ENCODE results near the gene FAM72A.
A peak's percentile ranks its signal among the peaks of the same experiment; 100 is the strongest.
"Not testable (repeated sequence)": the region's sequence is repeated elsewhere in the genome, so short reads cannot be mapped to it uniquely, and the experiment has no call there.

The FAM72A gene

GRCh38 chr1:206210802-206211201, 8.2 kb upstream of the FAM72A start:
- DNase-seq = not testable (repeated sequence)

GRCh38 chr1:206205569-206205968, 2.9 kb upstream of the FAM72A start:
- DNase-seq = not testable (repeated sequence)

DNA sequence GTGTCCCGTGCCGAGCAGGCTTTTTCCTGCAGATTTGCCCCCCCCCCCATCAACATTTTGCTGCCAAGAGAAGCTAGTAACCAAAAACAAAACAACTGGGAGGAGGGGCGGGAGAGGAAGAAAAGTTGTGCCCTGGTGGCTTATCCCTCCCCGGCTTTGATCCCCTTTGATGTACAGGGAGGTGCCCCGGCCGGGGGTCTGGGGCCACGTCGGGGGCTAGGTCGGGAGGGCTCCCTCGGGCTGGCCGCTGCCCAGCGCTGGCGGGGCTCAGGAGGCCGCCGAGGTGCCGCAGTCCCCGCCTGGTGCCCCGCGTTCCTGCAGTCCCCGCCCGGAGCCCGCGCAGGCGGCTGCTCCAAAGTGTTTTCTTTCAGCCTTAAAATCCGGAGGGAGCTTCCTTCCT, 2.2 kb upstream of the FAM72A start:
- not testable (repeated sequence) for DNase-seq

DNA sequence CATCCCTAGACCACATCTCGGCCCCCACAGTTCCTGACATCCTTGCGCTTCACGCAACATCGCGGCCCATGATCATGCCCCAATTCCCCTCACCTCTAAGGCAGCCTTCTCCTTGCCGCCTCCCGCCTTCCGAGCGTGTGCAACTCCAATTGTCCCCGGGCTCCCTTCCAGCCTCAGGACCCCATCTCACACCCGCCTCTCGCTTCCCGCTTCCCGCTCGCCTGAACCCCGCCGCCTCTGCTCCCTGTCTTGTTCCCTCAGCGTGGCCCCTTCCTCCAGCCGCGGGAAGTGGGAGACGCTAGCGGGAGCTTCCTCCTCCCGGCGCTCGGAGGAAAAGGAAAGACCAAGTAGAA, 1.5 kb upstream of the FAM72A start:
- DNase-seq = not testable (repeated sequence)

DNA sequence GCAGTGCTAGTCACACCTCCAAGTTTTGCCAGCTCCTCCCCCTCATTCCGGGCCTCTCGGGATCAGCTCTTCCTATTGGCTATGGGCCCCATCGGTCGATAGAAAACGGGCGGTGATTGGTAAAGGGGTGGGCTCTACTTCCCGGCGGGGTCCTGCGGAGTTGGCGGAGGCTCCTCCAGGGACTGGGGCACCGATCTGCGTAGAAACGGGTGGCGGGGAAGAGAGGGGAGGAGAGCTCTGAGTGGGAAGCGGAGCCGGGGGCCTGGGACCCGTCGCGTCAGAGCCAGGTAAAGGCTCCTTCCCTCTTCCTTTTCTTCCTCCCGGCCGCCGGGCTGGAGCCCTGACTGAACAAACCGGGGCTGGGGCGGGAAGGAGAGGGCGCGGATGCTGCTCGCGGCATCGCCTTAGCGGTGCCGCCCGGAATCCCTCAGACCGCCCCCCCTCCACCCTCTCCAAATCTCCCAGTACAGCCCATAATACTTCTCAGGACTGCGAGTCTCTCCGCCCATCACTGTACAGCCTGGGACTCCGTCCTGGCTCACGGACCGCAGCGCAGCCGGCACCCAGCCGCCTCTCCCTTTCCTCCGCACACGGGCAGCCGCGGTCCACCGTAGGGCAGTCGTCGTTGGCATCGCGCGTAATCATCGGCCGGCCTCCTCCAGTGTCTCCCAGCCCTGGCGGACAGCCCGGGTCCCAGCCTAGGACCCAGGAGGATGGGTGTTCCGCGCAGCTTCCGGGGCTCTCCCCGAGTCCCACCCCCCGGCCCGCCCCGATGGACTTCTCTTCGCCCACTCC, 922 bp upstream of the FAM72A start, which contains the start of gene SRGAP2:
Gene SRGAP2, plus strand, starts transcription at position 178 of the 795 bp plus-strand sequence. CDS start 2,430 bp downstream, outside the sequence.
- peak; percentile 45 to 74 (median 69) for DNase-seq

DNA sequence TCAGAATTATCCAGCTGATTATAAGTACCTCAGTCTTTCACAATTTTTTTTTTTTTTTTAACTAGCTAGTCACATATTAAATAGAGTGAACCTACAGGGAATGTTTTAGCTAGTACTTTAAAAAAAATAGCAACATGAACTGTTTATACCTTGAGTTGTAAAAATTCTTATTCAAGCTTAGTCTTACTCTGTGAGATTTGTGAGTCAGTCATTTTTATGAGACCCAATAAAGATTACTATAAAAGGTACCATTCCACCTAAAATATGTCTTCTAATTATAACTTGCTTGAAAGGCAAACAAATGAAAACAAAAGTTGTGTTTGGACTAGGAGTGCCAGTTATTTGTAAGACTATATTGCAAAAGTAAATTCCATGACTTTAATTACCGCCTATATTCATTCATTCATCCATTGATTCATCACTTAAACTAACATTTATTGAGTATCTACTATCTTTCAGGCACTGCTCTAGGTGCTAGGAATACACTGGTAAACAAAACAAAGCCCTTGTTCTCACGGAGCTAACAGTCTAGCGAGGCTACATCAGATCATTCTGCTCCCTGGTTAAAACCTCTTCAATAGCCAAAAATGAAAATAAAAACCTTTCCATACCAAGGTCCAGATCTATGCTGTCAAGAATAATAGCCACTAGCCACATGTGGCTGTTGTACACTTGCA, 5.8 kb downstream of the FAM72A start:
- DNase-seq = not testable (repeated sequence)

DNA sequence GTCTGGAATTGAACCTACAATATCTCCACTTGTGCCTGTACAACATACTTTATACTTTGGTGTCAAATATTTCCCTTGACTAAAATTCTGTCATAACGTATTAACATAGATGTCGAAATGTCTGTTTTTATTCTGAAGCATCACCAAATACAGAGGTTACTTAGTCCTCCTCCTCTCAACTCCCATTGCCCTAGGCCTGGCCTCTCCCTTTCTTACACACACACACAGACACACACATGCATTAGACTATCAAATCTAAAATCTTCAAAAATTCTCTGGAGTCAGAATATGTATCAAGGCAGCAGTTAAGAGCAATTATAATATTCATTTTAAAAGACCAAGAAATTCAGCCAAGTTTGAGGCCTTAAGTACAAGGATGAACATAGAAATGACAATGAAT, 7.5 kb downstream of the FAM72A start:
- DNase-seq = not testable (repeated sequence)

DNA sequence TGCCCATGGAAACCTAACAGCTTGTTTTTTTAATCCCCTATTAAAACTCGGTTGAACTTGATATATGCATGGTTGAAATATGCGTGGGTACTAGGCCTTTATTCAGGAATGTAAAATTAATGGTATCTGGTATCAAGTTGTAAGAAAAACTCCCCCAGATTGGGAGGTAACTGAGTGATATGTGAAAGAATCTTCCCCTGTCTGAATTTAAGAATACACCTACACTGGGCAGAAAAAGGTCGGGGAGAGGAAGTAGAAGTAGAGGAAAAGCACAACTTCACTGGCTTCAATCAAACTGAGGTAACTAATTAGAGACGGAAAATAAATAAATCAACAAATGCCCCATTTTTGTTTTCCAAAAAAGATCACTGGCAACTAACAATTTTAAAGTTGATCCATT, 15.8 kb downstream of the FAM72A start:
- not testable (repeated sequence) for DNase-seq

DNA sequence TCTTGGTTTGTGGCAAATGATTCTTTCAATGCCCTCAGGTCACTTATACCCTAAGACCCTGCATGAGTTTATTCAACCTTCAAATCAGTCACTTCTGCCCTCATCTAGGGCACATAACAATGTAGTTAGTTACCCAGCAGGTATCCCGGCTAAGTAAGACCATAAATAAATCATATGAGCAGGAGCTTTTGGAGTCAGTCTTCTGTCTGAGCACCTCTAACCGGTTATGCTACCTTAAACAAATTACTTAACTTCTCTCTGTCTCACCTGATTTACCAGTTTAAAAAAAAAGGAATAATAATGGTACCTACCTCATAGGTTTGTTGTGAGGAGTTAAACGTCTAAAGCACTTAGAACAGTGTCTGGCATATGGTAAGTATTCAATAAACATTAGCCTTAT, 16.9 kb downstream of the FAM72A start:
- not testable (repeated sequence) for DNase-seq

DNA sequence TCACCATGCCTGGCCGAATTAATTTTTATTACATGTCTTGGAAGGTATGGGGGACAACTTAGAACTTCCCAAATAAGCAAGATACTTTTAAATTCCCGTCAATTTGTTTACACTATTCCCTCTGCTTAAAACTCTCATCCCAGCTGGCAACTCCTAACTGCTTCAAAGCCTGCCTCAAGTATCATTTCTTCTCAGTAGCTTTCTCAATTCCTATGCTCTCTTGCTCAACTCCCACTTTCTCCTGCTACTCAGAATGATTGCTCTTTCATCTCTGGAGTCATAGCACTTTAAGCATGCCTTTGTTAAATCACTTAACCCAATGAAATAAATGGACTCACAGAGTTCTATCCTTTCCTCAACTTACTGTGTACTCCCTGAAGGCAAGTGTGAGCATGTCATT, 18.9 kb downstream of the FAM72A start:
- DNase-seq = not testable (repeated sequence)

DNA sequence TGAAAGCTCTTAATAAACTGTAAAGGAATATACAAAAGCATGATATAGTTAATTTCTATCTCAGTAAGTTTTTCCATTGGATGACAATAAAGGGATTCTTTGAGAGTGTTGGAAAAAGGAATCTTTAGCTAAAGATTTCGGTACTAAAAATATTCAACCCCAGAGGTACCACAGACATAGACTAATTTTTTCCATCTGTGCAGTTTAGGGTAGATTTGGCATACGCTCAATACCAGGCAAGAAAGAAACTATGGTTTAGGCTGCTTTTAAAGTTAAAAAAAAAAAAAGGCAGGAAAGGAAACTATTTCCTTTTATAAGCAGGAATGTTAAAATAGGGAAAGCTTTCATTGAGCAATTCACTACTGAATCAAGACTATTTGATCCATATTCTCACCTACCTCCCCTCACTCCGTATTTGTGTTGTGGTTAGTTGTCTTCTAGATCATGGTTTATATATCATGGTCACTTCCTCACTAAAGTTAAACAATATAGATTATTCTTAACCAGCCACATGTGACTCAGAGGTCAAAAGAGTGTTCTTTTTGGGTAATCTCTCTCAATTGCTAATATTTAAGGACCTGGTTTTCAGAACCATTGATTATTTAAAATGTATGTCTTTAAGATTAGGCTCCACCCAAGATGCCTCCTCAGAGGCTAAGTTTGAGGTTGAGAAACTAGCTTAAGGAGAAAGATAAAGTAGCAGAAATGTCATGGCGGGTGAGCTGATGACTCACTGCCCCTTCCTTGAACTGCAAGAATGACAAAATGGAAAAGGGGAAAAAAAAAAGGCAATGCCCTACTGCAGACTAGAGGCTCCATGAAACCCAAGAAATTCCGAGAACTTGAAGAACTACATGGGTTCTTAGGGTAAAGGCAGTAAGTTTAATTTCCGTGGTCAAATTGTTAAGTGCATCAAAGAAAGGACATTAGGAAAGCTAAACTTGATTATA, 20.0 kb downstream of the FAM72A start:
- DNase-seq = not testable (repeated sequence)

DNA sequence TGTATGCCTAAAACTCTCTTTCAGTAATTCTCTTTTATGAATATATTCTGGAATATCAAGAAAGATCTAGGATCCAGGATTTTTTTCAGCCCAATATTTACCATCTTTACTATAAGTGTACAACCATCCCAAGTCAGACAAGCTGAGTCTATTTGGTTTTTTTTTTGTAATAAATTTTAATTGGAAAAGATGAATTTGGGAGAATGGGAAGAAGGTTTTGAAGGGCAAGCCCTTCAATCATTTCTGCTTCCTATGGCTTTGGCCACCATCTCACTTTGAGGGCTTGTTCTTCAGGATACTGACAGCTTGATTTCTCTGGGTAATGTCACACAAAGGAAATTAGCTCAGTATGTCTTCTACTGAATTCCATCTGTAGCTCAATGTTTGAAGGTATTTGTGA, 23.0 kb downstream of the FAM72A start:
- DNase-seq = not testable (repeated sequence)

DNA sequence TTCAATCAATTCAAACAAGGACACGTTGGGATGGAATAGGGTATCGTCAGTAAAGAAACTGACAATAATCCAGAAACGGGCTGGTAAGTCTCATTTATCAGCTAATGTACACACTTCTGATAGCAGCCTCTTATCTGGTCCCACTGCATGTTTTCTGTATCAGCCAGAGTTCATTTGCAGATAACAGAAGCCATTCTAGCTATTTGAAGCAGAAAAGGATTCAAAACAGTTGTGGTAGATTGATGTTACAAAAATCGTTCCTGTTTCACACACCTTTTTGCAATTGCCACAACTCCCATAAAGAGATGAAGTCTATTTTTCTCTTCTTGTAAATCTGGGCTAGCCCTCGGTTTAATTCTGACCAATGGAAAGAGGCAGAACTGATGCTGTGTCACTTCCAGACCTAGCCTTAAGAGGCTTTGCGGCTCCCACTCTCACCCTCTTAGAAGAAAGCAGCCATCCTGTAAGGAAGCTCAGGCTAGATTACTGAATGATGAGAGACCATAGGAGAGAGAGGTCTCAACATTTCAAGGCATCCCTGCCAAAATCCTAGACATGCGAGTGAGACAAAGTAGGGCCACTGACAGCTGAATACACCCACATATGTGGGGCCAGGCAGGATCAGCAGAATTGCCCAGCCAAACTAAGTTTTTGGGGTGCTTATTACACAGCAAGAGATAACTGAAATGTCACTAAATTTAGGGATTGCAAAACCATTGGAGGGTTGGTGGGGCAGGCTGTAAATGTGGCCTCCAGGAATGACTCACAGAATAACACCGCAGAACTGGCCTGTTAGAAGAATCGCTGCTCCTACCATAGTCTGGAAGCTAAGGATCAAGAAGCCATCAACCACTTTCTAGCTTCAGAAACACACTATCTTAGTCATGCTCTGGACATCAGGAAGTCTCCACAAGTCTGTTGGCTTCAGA, 24.3 kb downstream of the FAM72A start:
- not testable (repeated sequence) for DNase-seq

DNA sequence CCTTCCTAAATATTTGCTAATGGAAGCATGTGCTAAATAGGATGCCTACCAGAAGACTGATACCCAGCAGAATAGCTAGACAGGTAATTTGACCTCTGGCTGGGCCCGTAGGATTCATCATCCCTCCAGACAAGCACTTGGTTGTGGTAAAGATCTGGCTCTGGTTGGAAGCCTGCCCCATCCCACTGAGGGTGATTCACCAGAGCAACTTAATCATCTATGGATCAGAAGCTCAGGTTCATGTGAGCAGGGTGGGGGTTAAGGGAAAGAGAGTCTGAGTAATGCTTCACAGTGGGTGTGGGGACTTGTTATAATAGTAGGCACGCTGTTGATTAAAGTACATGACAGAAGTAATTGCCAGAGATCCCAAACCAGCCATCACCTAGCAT, 26.5 kb downstream of the FAM72A start:
- not testable (repeated sequence) for DNase-seq

GRCh38 chr1:206175459-206176113, 27.1 kb downstream of the FAM72A start:
- not testable (repeated sequence) for DNase-seq

GRCh38 chr1:206174182-206174868, 28.3 kb downstream of the FAM72A start:
- DNase-seq = peak in 1 of 3 experiments; percentile 17

GRCh38 chr1:206173110-206173719, 29.4 kb downstream of the FAM72A start:
- DNase-seq = not testable (repeated sequence)

DNA sequence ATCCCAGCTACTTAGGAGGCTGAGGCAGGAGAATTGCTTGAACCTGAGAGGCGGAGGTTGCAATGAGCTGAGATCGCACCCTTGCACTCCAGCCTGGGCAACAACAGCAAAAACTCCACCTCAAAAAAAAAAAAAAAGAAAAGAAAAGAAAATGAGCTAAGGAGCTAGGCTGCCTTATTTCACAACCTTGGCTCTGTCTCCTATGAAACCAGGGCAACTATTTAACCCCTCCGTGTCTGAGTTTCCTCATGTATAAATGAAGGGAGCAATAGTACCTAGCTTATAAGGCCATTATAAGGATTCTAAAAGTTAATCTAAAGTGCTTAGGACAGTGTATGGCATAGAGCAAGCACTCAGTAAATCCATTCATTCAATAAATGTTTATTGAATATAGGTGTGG, 32.8 kb downstream of the FAM72A start:
- DNase-seq = not testable (repeated sequence)

- DNase-seq = not testable (repeated sequence)
These were observed 35.1 kb downstream of the FAM72A start for GRCh38 chr1:206167350-206168029.
